H9 (cell line): ENCODE results near the gene KRTAP5-6. TPM values are rescaled to one million over a fixed set of nuclear protein-coding genes. Genes with fewer than 3 reads are reported as not detected.

Source experiments
- DNase-seq: peaks from one replicate; pipeline ENCODE4 v3.0.0-alpha.2; 2017
- H2AFZ ChIP-seq: one replicate; pipeline ENCODE4 v1.6.1; 2013; ENCODE audit warnings: mild to moderate bottlenecking, low read length, control low read depth, moderate library complexity
- H2AK5ac ChIP-seq: 2 replicates; pipeline ENCODE4 v1.6.1; 2013; ENCODE audit warnings: low read length, control low read depth, mixed read lengths; ENCODE audit not compliant: insufficient read length
- H2BK120ac ChIP-seq: one replicate; pipeline ENCODE4 v1.6.1; 2013; ENCODE audit warnings: low read depth, mild to moderate bottlenecking, low read length, control low read depth, inconsistent platforms; ENCODE audit not compliant: poor library complexity, severe bottlenecking
- H2BK12ac ChIP-seq: 2 replicates; pipeline ENCODE4 v1.6.1; 2013; ENCODE audit warnings: low read length, control low read depth, mixed read lengths, low read depth; ENCODE audit not compliant: insufficient read length
- H2BK15ac ChIP-seq: 2 replicates; pipeline ENCODE4 v1.6.1; 2013; ENCODE audit warnings: low read depth, low read length, control low read depth
- H2BK20ac ChIP-seq: one replicate; pipeline ENCODE4 v1.6.1; 2013; ENCODE audit warnings: low read depth, mild to moderate bottlenecking, low read length, control low read depth, inconsistent platforms; ENCODE audit not compliant: poor library complexity, severe bottlenecking
- H2BK5ac ChIP-seq: 2 replicates; pipeline ENCODE4 v1.6.1; 2013; ENCODE audit warnings: low read length, control low read depth, mixed read lengths; ENCODE audit not compliant: insufficient read length
- H3K14ac ChIP-seq: 2 replicates; pipeline ENCODE4 v1.6.1; 2013; ENCODE audit warnings: low read length, control low read depth; ENCODE audit not compliant: insufficient read depth
- H3K18ac ChIP-seq: 2 replicates; pipeline ENCODE4 v1.6.1; 2013; ENCODE audit warnings: low read depth, mild to moderate bottlenecking, mixed read lengths, low read length, control low read depth; ENCODE audit not compliant: insufficient read length
- H3K23ac ChIP-seq: 2 replicates; pipeline ENCODE4 v1.6.1; 2013; ENCODE audit warnings: low read length, control low read depth, mixed read lengths, low read depth; ENCODE audit not compliant: insufficient read length
- H3K23me2 ChIP-seq: 2 replicates; pipeline ENCODE4 v1.6.1; 2013; ENCODE audit warnings: low read depth, mild to moderate bottlenecking, mixed read lengths, low read length, control low read depth; ENCODE audit not compliant: insufficient read length, poor library complexity, severe bottlenecking
- H3K27ac ChIP-seq: 2 replicates; pipeline ENCODE4 v1.5.1; 2013; ENCODE audit warnings: low read length, control low read depth, mixed read lengths, low read depth; ENCODE audit not compliant: insufficient read length
- H3K27me3 ChIP-seq: 2 replicates; pipeline ENCODE4 v1.6.1; 2013; ENCODE audit warnings: low read length, control low read depth, inconsistent platforms; ENCODE audit not compliant: insufficient read depth
- H3K4ac ChIP-seq: 2 replicates; pipeline ENCODE4 v1.6.1; 2013; ENCODE audit warnings: low read depth, mild to moderate bottlenecking, control low read depth, inconsistent platforms, low read length, moderate library complexity
- H3K4me1 ChIP-seq: 2 replicates; pipeline ENCODE4 v1.6.1; 2013; ENCODE audit warnings: low read length, control low read depth, inconsistent platforms; ENCODE audit not compliant: insufficient read depth
- H3K4me2 ChIP-seq: 2 replicates; pipeline ENCODE4 v1.6.1; 2013; ENCODE audit warnings: low read length, control low read depth, mixed read lengths; ENCODE audit not compliant: insufficient read length, insufficient read depth
- H3K56ac ChIP-seq: 2 replicates; pipeline ENCODE4 v1.6.1; 2013; ENCODE audit warnings: low read depth, mild to moderate bottlenecking, mixed read lengths, low read length, control low read depth; ENCODE audit not compliant: insufficient read length
- H3K79me1 ChIP-seq: 2 replicates; pipeline ENCODE4 v1.6.1; 2013; ENCODE audit warnings: low read depth, mild to moderate bottlenecking, moderate library complexity, low read length, control low read depth, inconsistent platforms; ENCODE audit not compliant: insufficient read depth, poor library complexity, severe bottlenecking
- H3K79me2 ChIP-seq: 2 replicates; pipeline ENCODE4 v1.6.1; 2013; ENCODE audit warnings: low read length, control low read depth, inconsistent platforms; ENCODE audit not compliant: insufficient read depth
- H3K9ac ChIP-seq: 2 replicates; pipeline ENCODE4 v1.6.1; 2013; ENCODE audit warnings: low read length, control low read depth, mixed read lengths; ENCODE audit not compliant: insufficient read length; ENCODE audit errors: extremely low read depth
- H3K9me3 ChIP-seq: one replicate; pipeline ENCODE4 v1.6.1; 2013; ENCODE audit warnings: low read depth, low read length, inconsistent platforms; ENCODE audit not compliant: control insufficient read depth
- H3T11ph ChIP-seq: one replicate; pipeline ENCODE4 v1.6.1; 2013; ENCODE audit warnings: mild to moderate bottlenecking, low read length, control low read depth, inconsistent platforms
- H4K20me1 ChIP-seq: one replicate; pipeline ENCODE4 v1.6.1; 2013; ENCODE audit not compliant: control insufficient read depth, insufficient read length, insufficient read depth
- H4K5ac ChIP-seq: 2 replicates; pipeline ENCODE4 v1.6.1; 2013; ENCODE audit warnings: low read depth, mild to moderate bottlenecking, mixed read lengths, low read length, control low read depth; ENCODE audit not compliant: insufficient read length
- H4K8ac ChIP-seq: replicated peaks from 2 replicates; pipeline ENCODE4 v1.6.1; 2013; ENCODE audit warnings: low read length, control low read depth, mixed read lengths, low read depth; ENCODE audit not compliant: insufficient read length
- H4K91ac ChIP-seq: 2 replicates; pipeline ENCODE4 v1.6.1; 2013; ENCODE audit warnings: low read depth, mild to moderate bottlenecking, moderate library complexity, mixed read lengths, low read length, control low read depth; ENCODE audit not compliant: insufficient read length
- H3K27ac Mint-ChIP-seq, 3 experiments: 2 replicates in 2 of 3; 3 replicates in 1 of 3; pipeline ENCODE4 v1.8.0; 2020 to 2021; ENCODE audit warnings: mixed read lengths in 3 of 3, mild to moderate bottlenecking in 1 of 3, moderate library complexity in 1 of 3
- H3K27me3 Mint-ChIP-seq: 2 replicates; pipeline ENCODE4 v1.8.0; 2021; ENCODE audit warnings: low read depth, mild to moderate bottlenecking, moderate library complexity, mixed read lengths
- H3K36me3 Mint-ChIP-seq, 3 experiments: 2 replicates in 2 of 3; 3 replicates in 1 of 3; pipeline ENCODE4 v1.8.0; 2020 to 2021; ENCODE audit warnings: low read depth in 3 of 3, mixed read lengths in 3 of 3; ENCODE audit not compliant: insufficient read depth in 1 of 3
- H3K4me1 Mint-ChIP-seq, 2 experiments: 2 replicates each; pipeline ENCODE4 v1.8.0; 2020; ENCODE audit warnings: mixed read lengths in 2 of 2
- H3K4me3 Mint-ChIP-seq, 2 experiments: 2 replicates in 1 of 2; 3 replicates in 1 of 2; pipeline ENCODE4 v1.8.0; 2020 to 2021; ENCODE audit warnings: mild to moderate bottlenecking in 2 of 2, mixed read lengths in 2 of 2, moderate library complexity in 1 of 2
- H3K9me3 Mint-ChIP-seq, 2 experiments: 2 replicates in 1 of 2; 3 replicates in 1 of 2; pipeline ENCODE4 v1.8.0; 2020; ENCODE audit warnings: mild to moderate bottlenecking in 2 of 2, mixed read lengths in 2 of 2, moderate library complexity in 1 of 2
- CTCF ChIP-seq: fragments of 200-600 bp; sonication (generic); conservative IDR thresholded peaks from 3 replicates; pipeline ENCODE4 v1.8.0; 2021; ENCODE audit warnings: antibody characterized with exemption, mild to moderate bottlenecking
- WGBS: extraction: QIAGEN DNeasy Blood & Tissue Kit; methylation state at CpG from one replicate; pipeline ENCODE4 v1.1.7; 2013; ENCODE audit warnings: missing lambda C conversion rate, low lambda C conversion rate, mixed read lengths; ENCODE audit not compliant: insufficient read length; ENCODE audit errors: extremely low coverage; 5-methylcytosine and 5-hydroxymethylcytosine counted together
- total RNA-seq: library from RNA; stranded (reverse); gene quantifications from 2 replicates; pipeline ENCODE4 v1.2.1, GENCODE V29; 2021

The KRTAP5-6 gene
- total RNA-seq, 1 experiment from 2014 or later, result not detected

- H4K8ac ChIP-seq, result no peak overlapping the region
- H3K18ac ChIP-seq, result no peak overlapping the region
- H3K79me1 ChIP-seq, result no peaks in the 10 kb centered on the region
- H3K27me3 ChIP-seq, result no peaks in the 10 kb centered on the region; the same call in 1 of the 2 replicates
- H2AFZ ChIP-seq, result no peak overlapping the region
- Mint-ChIP-seq H3K9me3 (peaks cover 6 to 10% of the 10 kb centered on the region in 2 experiments), H3K4me1 (no peaks in the 10 kb centered on the region), H3K27ac (no peak overlapping the region), H3K4me3 (no peak overlapping the region), H3K36me3 (no peaks in the 10 kb centered on the region; a peak in 1 of 7 replicates), H3K27me3 (peaks cover 38% of the 10 kb centered on the region)
- no peak overlapping the region for H3K23ac ChIP-seq
- WGBS, result no CpG with 5 or more reads among the region's 8 CpGs
- no peak overlapping the region for H3K27ac ChIP-seq
- TF ChIP-seq CTCF, result no peak
- no peak overlapping the region for H2BK5ac ChIP-seq
- H3T11ph ChIP-seq, result no peak overlapping the region
- H3K4me1 ChIP-seq, result no peaks in the 10 kb centered on the region
- H2BK20ac ChIP-seq, result no peak overlapping the region
- DNase-seq, result no peak
- no peak overlapping the region for H3K4ac ChIP-seq
- H4K91ac ChIP-seq, result no peak overlapping the region
- no peaks in the 10 kb centered on the region for H3K23me2 ChIP-seq
- no peaks in the 10 kb centered on the region for H3K9me3 ChIP-seq
- H3K79me2 ChIP-seq, result no peaks in the 10 kb centered on the region
- peaks cover 3% of the 10 kb centered on the region for H4K20me1 ChIP-seq
- no peak overlapping the region for H2BK120ac ChIP-seq
- H2AK5ac ChIP-seq, result no peak overlapping the region
- H2BK12ac ChIP-seq, result no peak overlapping the region
- no peak overlapping the region for H2BK15ac ChIP-seq
- no peak overlapping the region for H3K56ac ChIP-seq
- no peak overlapping the region for H4K5ac ChIP-seq
- no peak overlapping the region for H3K14ac ChIP-seq
- no peak overlapping the region for H3K4me2 ChIP-seq
- no peak overlapping the region for H3K9ac ChIP-seq
Measured at GRCh38 chr11:1739576-1739975, 42.6 kb downstream of the KRTAP5-6 start.
